Measurements from ENCODE around the gene TDRD7.

Gene TDRD7

DNA sequence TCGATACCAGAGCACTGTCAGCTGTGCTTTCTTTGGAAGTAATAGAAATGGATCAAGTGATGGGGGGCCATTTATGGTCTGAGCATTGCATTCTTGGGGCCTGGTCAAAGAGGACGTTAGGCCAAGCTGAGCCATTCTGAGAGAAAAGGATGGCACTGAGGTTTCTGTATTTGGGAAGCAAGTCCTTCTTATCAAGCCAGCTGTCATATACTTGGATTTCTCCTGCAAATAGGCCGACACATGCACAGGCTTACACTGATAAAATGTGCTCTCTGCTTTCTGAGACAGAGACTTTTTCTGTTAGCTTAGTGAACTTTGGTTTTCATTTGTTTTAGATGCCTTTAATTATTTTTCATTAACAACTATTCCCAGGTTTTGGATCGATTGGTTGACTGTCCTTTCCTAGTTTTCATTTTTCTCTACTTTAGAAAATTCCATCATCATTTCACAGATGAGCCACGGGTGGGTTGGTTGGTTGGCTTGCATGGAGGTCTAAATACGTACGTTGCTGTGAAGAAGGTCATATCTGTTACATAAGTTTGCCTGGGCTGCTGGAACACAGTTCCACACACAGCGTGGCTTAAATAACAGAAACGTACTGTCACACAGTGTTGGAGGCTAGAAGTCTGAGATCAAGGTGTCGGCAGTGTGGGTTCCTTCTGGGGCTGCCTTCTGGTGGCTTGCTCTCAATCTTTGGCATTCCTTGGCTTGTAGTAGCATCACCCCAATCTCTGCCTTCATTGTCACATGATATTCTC, 109.9 kb downstream of the TDRD7 start:
- DNase-seq (ENCODE audit: low read depth in 1 of 2, low spot score in 1 of 2) = no peak

GRCh38 chr9:97524424-97524823, 112.5 kb downstream of the TDRD7 start:
- DNase-seq (ENCODE audit: low read depth in 1 of 2, low spot score in 1 of 2) = no peak

GRCh38 chr9:97525451-97525850, 113.6 kb downstream of the TDRD7 start:
- DNase-seq (ENCODE audit: low read depth in 1 of 2, low spot score in 1 of 2) = no peak

GRCh38 chr9:97526895-97527575, 115.1 kb downstream of the TDRD7 start:
- no peak for DNase-seq (ENCODE audit: low read depth in 1 of 2, low spot score in 1 of 2)

GRCh38 chr9:97527626-97528528, 116.0 kb downstream of the TDRD7 start:
- no peak for DNase-seq (ENCODE audit: low read depth in 1 of 2, low spot score in 1 of 2)

DNA sequence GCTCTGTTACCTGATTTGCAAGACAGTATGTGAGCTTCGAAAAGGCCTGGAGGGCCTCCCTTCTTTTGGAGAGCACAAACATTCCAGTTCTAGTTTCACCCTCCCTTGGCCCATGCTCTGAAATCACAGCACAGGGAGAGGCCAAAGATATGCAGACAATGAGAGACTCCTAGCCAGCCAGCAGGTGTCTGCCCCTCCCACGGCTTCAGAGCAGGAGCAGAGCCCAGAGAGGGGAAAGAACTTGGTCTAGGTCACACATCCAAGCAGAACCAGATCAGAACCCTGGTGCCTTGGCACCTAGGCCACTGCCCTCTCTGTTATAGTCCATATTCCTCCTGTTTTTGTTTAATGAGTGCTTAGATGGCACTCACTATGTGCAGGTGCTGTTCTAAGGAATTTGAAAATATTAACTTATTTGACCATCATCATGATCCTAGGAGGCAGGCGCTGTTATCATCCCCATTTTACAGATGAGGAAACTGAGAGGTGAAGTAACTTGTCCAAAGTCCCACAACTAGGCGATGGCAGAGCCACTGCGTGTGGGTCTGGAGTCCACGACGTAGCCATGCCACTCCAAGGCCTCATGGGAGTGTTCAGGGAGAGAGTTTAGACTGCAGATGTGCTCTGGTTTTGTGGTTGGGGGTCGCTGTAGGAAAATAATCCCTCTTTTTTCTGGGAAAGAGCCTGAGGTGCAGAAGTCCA, 116.8 kb downstream of the TDRD7 start:
- no peak for DNase-seq (ENCODE audit: low read depth in 1 of 2, low spot score in 1 of 2)

DNA sequence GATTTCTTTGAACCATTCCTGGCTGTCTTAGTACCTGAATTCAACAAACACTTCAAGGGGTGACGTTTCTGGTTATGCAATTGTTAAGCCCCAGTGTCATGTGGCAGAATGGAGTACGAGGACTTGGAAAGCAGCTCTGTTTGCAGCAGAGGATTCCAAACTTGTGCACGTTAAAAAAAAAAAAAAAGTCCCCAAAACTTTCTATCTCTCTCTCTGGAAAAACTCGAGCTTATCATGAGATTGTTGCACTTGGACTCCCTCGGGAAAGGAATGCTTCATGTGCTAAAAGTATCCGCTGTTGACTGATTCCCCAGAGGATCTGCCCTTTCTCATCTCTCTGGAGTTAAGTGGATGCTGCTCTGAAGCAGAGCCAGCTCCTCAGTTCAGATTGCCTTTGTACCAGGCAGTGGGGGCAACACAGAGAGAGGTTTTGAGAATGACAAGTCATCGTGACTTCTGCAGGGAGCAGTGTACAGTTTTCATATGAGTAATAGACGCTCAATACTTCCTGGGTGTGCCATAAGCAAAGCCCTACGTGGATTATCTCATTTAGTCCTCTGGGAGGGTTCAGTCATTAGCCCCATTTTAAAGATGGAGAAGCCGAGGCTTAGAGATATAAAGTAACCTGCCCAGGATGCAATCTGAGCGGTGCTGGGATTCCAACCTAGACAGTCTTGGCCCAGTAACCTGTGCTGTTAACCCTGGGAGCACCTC, 117.6 kb downstream of the TDRD7 start:
- no peak for DNase-seq (ENCODE audit: low read depth in 1 of 2, low spot score in 1 of 2)

- no peak for DNase-seq (ENCODE audit: low read depth in 1 of 2, low spot score in 1 of 2)
Measured at GRCh38 chr9:97531888-97532376, 120.0 kb downstream of the TDRD7 start.

- no peak for DNase-seq (ENCODE audit: low read depth in 1 of 2, low spot score in 1 of 2)
Measured at GRCh38 chr9:97534185-97534584, 122.3 kb downstream of the TDRD7 start.

GRCh38 chr9:97534961-97535594, 123.2 kb downstream of the TDRD7 start:
- no peak for DNase-seq (ENCODE audit: low read depth in 1 of 2, low spot score in 1 of 2)

DNA sequence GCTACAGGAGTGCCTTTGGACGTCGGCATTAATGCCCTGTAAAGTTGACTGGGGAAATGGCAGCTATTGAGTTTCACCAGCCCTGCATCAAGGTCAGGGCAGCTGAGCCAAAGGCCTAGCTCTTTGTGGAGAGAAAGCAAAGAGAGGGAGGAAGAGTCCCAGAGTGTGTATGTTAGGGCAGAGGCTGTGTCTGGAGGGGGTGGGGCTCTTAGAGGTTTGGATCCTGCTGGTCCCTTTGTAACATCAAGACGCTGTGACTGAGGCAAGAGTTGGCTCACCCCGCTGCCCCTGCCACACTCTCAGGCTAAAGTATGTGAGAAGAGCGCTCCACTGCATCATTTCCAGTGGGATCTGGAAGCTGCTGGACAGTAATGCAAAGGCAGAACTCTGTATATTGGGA, 123.9 kb downstream of the TDRD7 start:
- DNase-seq (ENCODE audit: low read depth in 1 of 2, low spot score in 1 of 2) = no peak

GRCh38 chr9:97536480-97536879, 124.6 kb downstream of the TDRD7 start:
- no peak for DNase-seq (ENCODE audit: low read depth in 1 of 2, low spot score in 1 of 2)

- DNase-seq (ENCODE audit: low read depth in 1 of 2, low spot score in 1 of 2) = no peak
Measured at GRCh38 chr9:97543561-97543960, 131.7 kb downstream of the TDRD7 start.

DNA sequence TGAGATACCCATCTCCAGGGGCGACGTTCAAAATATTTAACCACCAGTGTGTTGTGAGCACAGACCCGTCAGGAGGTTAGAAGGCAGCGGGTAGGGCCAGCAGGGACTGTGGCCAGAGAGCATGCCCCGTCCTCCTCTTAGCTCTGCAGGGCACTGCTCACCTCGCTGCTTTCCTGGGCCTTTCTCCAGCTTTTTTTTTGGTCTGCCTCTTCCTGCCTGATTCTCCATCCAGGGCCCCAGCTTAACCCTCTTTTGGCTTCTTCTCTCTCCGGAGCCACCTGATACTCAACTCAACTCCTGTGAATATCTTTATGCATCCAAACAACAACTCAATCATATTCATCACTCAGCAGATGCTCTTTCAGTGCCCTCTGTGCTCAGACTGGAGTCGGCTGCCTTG, 133.6 kb downstream of the TDRD7 start:
- DNase-seq (ENCODE audit: low read depth in 1 of 2, low spot score in 1 of 2) = no peak

Measured in activated T-helper 1 cell treated with anti-CD3 and anti-CD28 coated beads, Interleukin-2, amount 50 U/mL, for 16 hours (primary cell).